ENCODE measurements around the gene ARHGDIB. TPM values are rescaled to one million over a fixed set of nuclear protein-coding genes. Genes with fewer than 3 reads are reported as not detected.

Gene ARHGDIB
- total RNA-seq, 1 donor from 2014 or later: 228 TPM

DNA sequence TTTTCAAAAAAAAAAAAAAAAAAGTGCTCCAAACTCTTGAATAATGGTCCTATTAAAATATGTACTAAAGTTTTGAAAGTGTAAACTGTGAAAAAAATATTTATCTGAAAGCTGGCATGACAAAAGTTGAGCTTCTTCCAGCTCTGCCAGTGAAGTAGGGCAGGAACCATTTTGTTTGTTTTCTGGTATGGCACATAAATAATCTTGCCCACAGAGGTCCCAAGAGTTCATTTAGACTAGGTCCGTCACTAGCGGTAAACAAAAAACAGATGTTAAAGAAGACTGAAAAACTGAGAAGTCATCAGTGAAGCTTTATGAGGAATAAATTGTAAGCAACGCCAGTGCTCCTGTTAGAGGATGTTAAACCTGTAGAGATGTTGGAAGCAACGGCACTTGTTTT lies 30.0 kb downstream of the ARHGDIB start:
- Histone ChIP-seq H3K4me3 (no peak overlapping the region), H3K9me3 (no peaks in the 10 kb centered on the region), H3K27ac (no peak overlapping the region), H3K4me1 (peaks cover 19% of the 10 kb centered on the region), H3K36me3 (no peaks in the 10 kb centered on the region), H3K27me3 (no peaks in the 10 kb centered on the region)
- TF ChIP-seq, protein P1, sequence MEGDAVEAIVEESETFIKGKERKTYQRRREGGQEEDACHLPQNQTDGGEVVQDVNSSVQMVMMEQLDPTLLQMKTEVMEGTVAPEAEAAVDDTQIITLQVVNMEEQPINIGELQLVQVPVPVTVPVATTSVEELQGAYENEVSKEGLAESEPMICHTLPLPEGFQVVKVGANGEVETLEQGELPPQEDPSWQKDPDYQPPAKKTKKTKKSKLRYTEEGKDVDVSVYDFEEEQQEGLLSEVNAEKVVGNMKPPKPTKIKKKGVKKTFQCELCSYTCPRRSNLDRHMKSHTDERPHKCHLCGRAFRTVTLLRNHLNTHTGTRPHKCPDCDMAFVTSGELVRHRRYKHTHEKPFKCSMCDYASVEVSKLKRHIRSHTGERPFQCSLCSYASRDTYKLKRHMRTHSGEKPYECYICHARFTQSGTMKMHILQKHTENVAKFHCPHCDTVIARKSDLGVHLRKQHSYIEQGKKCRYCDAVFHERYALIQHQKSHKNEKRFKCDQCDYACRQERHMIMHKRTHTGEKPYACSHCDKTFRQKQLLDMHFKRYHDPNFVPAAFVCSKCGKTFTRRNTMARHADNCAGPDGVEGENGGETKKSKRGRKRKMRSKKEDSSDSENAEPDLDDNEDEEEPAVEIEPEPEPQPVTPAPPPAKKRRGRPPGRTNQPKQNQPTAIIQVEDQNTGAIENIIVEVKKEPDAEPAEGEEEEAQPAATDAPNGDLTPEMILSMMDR (IDR thresholded peaks at IDR 0.05): no peak
- DNase-seq (no peak), ATAC-seq (no peak)
- intact Hi-C loops (cut with DNase I): no loop called here

DNA sequence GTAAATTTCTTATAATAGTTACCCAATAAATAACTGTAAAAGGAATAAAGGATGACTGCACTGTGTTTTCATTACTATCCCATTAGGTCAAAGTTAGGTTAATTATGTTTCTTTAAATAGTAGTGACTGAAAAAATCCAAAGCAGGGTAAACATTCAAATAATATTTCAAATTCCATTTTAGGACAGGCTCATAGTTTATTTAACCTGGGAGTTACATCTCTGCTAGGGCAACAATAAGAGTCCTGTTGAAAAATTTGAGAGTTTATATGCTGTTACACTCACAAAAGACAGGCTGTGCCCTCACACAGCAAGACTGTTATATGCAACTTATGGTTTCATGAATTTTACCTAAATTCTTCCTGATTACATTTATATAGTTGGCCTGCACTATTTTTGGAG lies 31.1 kb downstream of the ARHGDIB start:
- Histone ChIP-seq H3K36me3 (no peaks in the 10 kb centered on the region), H3K27ac (no peak overlapping the region), H3K4me1 (peaks cover 19% of the 10 kb centered on the region), H3K27me3 (no peaks in the 10 kb centered on the region), H3K4me3 (no peak overlapping the region), H3K9me3 (no peaks in the 10 kb centered on the region)
- no peak for DNase-seq
- peak; percentile 61 for ATAC-seq
- intact Hi-C loops (cut with DNase I): no loop called here
- TF ChIP-seq, protein P1 (IDR thresholded peaks at IDR 0.05): peak; percentile 21

DNA sequence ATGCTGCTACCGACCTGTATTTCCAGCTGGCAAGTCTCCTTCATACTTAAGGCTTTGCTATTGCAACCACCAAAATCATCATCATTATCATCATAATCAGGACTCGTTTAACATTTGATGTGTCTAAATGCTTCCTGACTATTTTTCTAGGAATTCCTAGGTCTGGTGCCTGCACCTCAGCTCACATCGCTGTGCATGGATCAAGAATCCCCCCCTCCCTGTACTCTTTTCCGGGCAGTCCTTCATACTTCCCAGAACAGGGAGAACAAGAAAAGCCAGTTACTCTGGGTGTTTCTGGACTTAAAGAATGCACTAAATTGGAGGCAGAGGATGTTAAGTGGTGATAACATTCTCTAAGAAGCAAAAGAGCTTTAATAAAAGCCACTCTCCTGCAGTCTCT lies 32.5 kb downstream of the ARHGDIB start:
- Histone ChIP-seq H3K36me3 (no peaks in the 10 kb centered on the region), H3K4me3 (peak overlapping the region; percentile 34), H3K27ac (peak overlapping the region; percentile 58), H3K4me1 (peaks cover 19% of the 10 kb centered on the region), H3K9me3 (no peaks in the 10 kb centered on the region), H3K27me3 (no peaks in the 10 kb centered on the region)
- ATAC-seq (peak; percentile 95), DNase-seq (no peak)
- TF ChIP-seq, protein P1 (IDR thresholded peaks at IDR 0.05): no peak
- intact Hi-C loops (cut with DNase I): no loop called here

DNA sequence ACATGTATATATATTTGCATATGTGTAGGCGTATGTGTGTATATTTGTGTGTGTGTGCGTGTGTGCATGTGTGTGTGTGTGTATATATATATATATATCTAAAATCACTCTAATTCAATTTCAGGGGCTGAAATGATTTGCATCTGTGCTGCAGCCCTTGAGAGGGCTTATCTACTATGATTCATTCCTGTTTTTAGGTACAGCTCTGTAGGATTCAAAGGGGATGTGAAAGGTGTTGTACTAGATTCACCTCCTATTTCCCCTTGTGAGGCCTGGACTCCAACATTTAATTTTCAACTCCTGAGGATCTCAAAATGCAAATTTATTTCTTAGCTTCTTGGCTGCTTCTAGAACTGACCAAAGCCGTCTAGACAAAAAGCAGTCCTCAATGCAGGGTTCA lies 34.1 kb downstream of the ARHGDIB start:
- H3K27ac ChIP-seq: no peak overlapping the region
- DNase-seq: no peak
- no peaks in the 10 kb centered on the region for H3K36me3 ChIP-seq
- ATAC-seq: no peak
- TF ChIP-seq, protein P1 (IDR thresholded peaks at IDR 0.05): no peak
- peaks cover 4% of the 10 kb centered on the region for H3K9me3 ChIP-seq
- intact Hi-C loops (cut with DNase I): no loop called here
- no peaks in the 10 kb centered on the region for H3K27me3 ChIP-seq
- H3K4me1 ChIP-seq: peaks cover 19% of the 10 kb centered on the region
- H3K4me3 ChIP-seq: no peak overlapping the region

DNA sequence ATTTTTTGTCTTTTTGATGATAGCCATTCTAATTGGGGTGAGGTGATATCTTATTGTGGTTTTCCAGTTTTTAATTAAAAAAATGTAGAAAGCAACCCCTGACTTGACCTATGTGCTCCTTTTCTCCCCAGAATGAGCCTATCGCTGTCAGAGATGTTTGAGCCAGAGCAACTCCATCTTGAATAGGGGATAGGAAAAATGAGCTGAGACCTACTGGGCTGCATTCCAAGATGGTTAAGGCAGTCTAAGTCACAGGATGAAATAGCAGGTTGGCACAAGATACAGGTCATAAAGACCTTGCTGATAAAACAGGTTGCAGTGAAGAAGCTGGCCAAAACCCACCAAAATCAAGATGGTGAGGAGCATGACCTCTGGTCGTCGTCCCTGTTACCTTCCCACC lies 36.9 kb downstream of the ARHGDIB start:
- no peak overlapping the region for H3K4me3 ChIP-seq
- intact Hi-C loops (cut with DNase I): no loop called here
- peaks cover 8% of the 10 kb centered on the region for H3K4me1 ChIP-seq
- peaks cover 7% of the 10 kb centered on the region for H3K9me3 ChIP-seq
- H3K27me3 ChIP-seq: no peaks in the 10 kb centered on the region
- ATAC-seq (no peak), DNase-seq (no peak)
- TF ChIP-seq, protein P1 (IDR thresholded peaks at IDR 0.05): no peak
- H3K36me3 ChIP-seq: no peaks in the 10 kb centered on the region
- no peak overlapping the region for H3K27ac ChIP-seq

DNA sequence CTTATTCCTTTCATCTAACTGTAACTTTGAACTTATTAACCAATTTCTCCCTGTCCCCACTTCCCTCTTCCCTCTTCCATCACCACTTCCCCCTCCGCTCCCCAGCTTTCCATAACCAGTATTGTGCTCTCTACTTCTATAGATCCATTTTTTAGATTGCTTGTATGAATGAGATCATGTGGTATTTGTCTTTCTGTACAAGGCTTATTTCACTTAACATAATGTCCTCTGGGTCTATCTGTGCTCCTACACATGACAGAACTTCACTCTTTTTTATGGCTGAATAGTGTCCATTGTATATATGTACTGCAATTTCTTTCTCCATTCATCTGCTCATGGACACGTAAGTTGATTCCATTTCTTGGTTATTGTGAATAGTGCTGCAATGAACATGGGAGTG lies 37.5 kb downstream of the ARHGDIB start:
- no peak overlapping the region for H3K27ac ChIP-seq

More for the DNA sequence above, 37.5 kb downstream of the ARHGDIB start:
- H3K27me3 ChIP-seq: no peaks in the 10 kb centered on the region
- H3K4me3 ChIP-seq: no peak overlapping the region
- ATAC-seq (no peak), DNase-seq (no peak)
- intact Hi-C loops (cut with DNase I): no loop called here
- peaks cover 7% of the 10 kb centered on the region for H3K9me3 ChIP-seq
- TF ChIP-seq, protein P1 (IDR thresholded peaks at IDR 0.05): no peak
- H3K36me3 ChIP-seq: no peaks in the 10 kb centered on the region
- H3K4me1 ChIP-seq: peaks cover 3% of the 10 kb centered on the region

Measured in upper lobe of right lung (tissue), 1 donor.